ENCODE measurements around the gene CNGA3. TPM values are rescaled to one million over a fixed set of nuclear protein-coding genes. Genes with fewer than 3 reads are reported as not detected.

The CNGA3 gene
- polyA plus RNA-seq, 3 donors from 2014 or later = not detected

GRCh38 chr2:98374958-98375570, 28.8 kb downstream of the CNGA3 start:
- Mint-ChIP-seq H3K27ac (no peak overlapping the region), H3K27me3 (ENCODE audit: low read depth in 3 of 3) (peaks cover 0 to 19% (median 7%) of the 10 kb centered on the region in 3 donors), H3K4me1 (no peaks in the 10 kb centered on the region), H3K4me3 (no peak overlapping the region), H3K9me3 (no peaks in the 10 kb centered on the region), H3K36me3 (no peaks in the 10 kb centered on the region)
- DNase-seq = no peak

- Mint-ChIP-seq H3K9me3 (no peaks in the 10 kb centered on the region), H3K27me3 (ENCODE audit: low read depth in 3 of 3) (peaks cover 4 to 21% (median 10%) of the 10 kb centered on the region in 3 donors), H3K4me1 (no peaks in the 10 kb centered on the region), H3K4me3 (no peak overlapping the region), H3K27ac (no peak overlapping the region), H3K36me3 (no peaks in the 10 kb centered on the region)
- DNase-seq = no peak
These were observed 30.1 kb downstream of the CNGA3 start for GRCh38 chr2:98376301-98376910.

GRCh38 chr2:98376996-98377395, 30.7 kb downstream of the CNGA3 start:
- Mint-ChIP-seq H3K27ac (no peak overlapping the region), H3K27me3 (ENCODE audit: low read depth in 3 of 3) (peaks cover 4 to 21% (median 10%) of the 10 kb centered on the region in 3 donors), H3K4me1 (no peaks in the 10 kb centered on the region), H3K9me3 (no peaks in the 10 kb centered on the region), H3K36me3 (no peaks in the 10 kb centered on the region), H3K4me3 (no peak overlapping the region)
- no peak for DNase-seq

DNA sequence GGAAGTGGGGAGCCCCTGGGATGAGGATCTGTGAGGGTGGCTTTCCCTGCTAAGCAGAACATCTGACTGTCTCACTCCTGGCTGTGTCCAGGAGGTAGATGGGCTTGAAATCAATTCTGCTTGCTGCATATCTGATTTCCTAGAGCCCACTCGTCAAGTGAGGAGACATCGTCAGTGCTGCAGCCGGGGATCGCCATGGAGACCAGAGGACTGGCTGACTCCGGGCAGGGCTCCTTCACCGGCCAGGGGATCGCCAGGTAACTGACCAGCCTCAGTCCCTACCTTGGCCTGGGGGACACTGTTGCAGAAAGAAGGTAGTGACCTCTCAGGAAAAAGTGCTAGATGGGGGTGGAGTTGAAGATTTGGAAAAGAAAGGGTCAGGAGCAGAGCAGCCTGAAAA, 31.3 kb downstream of the CNGA3 start:
- peaks cover 4 to 18% (median 10%) of the 10 kb centered on the region in 3 donors for H3K27me3 Mint-ChIP-seq (ENCODE audit: low read depth in 3 of 3)

GRCh38 chr2:98378196-98378595, 31.9 kb downstream of the CNGA3 start:
- Mint-ChIP-seq H3K4me1 (no peaks in the 10 kb centered on the region), H3K27ac (no peak overlapping the region), H3K36me3 (no peaks in the 10 kb centered on the region), H3K27me3 (ENCODE audit: low read depth in 3 of 3) (peaks cover 4 to 18% (median 10%) of the 10 kb centered on the region in 3 donors), H3K9me3 (no peaks in the 10 kb centered on the region), H3K4me3 (no peak overlapping the region)
- no peak for DNase-seq

More for the DNA sequence above, 31.3 kb downstream of the CNGA3 start:
- Mint-ChIP-seq H3K4me1 (no peaks in the 10 kb centered on the region), H3K9me3 (no peaks in the 10 kb centered on the region), H3K4me3 (no peak overlapping the region), H3K36me3 (no peaks in the 10 kb centered on the region), H3K27ac (no peak overlapping the region)
- no peak for DNase-seq

- H3K4me3 Mint-ChIP-seq = no peak overlapping the region
These were observed 32.6 kb downstream of the CNGA3 start for GRCh38 chr2:98378901-98379300.

GRCh38 chr2:98379311-98380202, 33.3 kb downstream of the CNGA3 start:
- no peaks in the 10 kb centered on the region for H3K36me3 Mint-ChIP-seq
- no peaks in the 10 kb centered on the region for H3K9me3 Mint-ChIP-seq
- H3K4me1 Mint-ChIP-seq = no peaks in the 10 kb centered on the region
- peaks cover 5 to 12% (median 9%) of the 10 kb centered on the region in 3 donors for H3K27me3 Mint-ChIP-seq (ENCODE audit: low read depth in 3 of 3)
- no peak overlapping the region for H3K4me3 Mint-ChIP-seq
- DNase-seq = no peak
- H3K27ac Mint-ChIP-seq = no peak overlapping the region

More at GRCh38 chr2:98378901-98379300, 32.6 kb downstream of the CNGA3 start:
- no peak for DNase-seq
- Mint-ChIP-seq H3K27me3 (ENCODE audit: low read depth in 3 of 3) (peaks cover 5 to 15% (median 10%) of the 10 kb centered on the region in 3 donors), H3K27ac (no peak overlapping the region), H3K4me1 (no peaks in the 10 kb centered on the region), H3K9me3 (no peaks in the 10 kb centered on the region), H3K36me3 (no peaks in the 10 kb centered on the region)

GRCh38 chr2:98380203-98380535, 33.9 kb downstream of the CNGA3 start:
- peaks cover 5 to 12% (median 9%) of the 10 kb centered on the region in 3 donors for H3K27me3 Mint-ChIP-seq (ENCODE audit: low read depth in 3 of 3)
- no peak overlapping the region for H3K4me3 Mint-ChIP-seq

DNA sequence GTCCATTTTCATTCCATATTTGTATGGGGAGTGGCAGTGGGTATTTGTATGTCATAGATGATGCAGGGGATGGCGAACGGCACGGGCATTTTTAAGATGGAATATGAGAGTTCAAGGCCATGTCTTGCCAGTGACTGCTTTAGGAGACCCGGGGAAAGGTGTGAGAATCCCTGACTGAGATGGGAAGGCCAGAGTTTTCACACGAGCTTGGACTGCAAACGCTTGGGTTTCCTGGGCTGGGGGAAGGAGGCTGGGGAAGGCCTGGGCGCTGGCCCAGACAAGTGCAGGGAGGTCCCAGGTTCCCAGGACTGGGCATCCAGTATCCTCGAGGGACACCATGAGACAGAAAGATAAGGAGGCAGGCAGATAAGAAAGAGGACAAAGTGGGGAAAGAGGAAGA, 35.2 kb downstream of the CNGA3 start:
- H3K9me3 Mint-ChIP-seq = no peaks in the 10 kb centered on the region
- no peaks in the 10 kb centered on the region for H3K36me3 Mint-ChIP-seq
- H3K4me3 Mint-ChIP-seq = no peak overlapping the region
- no peak overlapping the region for H3K27ac Mint-ChIP-seq
- H3K27me3 Mint-ChIP-seq (ENCODE audit: low read depth in 3 of 3) = peaks cover 5 to 12% (median 6%) of the 10 kb centered on the region in 3 donors
- DNase-seq = no peak
- H3K4me1 Mint-ChIP-seq = no peaks in the 10 kb centered on the region

More at GRCh38 chr2:98380203-98380535, 33.9 kb downstream of the CNGA3 start:
- no peaks in the 10 kb centered on the region for H3K36me3 Mint-ChIP-seq
- no peak for DNase-seq
- H3K27ac Mint-ChIP-seq = no peak overlapping the region
- no peaks in the 10 kb centered on the region for H3K9me3 Mint-ChIP-seq
- no peaks in the 10 kb centered on the region for H3K4me1 Mint-ChIP-seq

DNA sequence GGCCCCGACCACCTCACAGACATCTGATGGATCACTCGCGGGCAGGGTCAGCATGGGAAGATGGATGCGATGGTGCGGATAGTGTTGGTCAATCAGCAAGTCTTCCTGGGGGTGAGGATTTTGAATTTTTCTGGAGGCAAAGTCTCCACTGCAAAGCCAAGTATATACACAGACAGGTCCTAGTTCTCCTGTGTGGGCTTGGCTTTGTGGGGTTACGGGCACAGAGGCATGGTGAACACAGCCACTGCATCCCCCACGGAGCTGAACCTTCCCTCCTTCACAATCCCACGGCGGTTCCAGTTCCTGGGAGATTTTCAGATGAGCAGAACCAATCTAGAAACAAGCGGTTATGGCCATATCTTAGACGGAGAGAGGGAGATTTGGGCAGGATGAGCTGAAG, 35.8 kb downstream of the CNGA3 start:
- H3K4me1 Mint-ChIP-seq = no peaks in the 10 kb centered on the region
- no peak for DNase-seq
- H3K36me3 Mint-ChIP-seq = no peaks in the 10 kb centered on the region
- no peaks in the 10 kb centered on the region for H3K9me3 Mint-ChIP-seq
- H3K4me3 Mint-ChIP-seq = no peak overlapping the region
- no peak overlapping the region for H3K27ac Mint-ChIP-seq
- H3K27me3 Mint-ChIP-seq (ENCODE audit: low read depth in 3 of 3) = peaks cover 5 to 12% (median 6%) of the 10 kb centered on the region in 3 donors

GRCh38 chr2:98382739-98383138, 36.5 kb downstream of the CNGA3 start:
- no peaks in the 10 kb centered on the region for H3K36me3 Mint-ChIP-seq
- no peaks in the 10 kb centered on the region for H3K4me1 Mint-ChIP-seq
- no peak for DNase-seq
- no peak overlapping the region for H3K27ac Mint-ChIP-seq
- no peak overlapping the region for H3K4me3 Mint-ChIP-seq
- H3K27me3 Mint-ChIP-seq (ENCODE audit: low read depth in 3 of 3) = peaks cover 5 to 12% (median 6%) of the 10 kb centered on the region in 3 donors
- no peaks in the 10 kb centered on the region for H3K9me3 Mint-ChIP-seq

- no peak overlapping the region for H3K4me3 Mint-ChIP-seq
- no peaks in the 10 kb centered on the region for H3K9me3 Mint-ChIP-seq
- H3K36me3 Mint-ChIP-seq = no peaks in the 10 kb centered on the region
- peaks cover 5 to 10% (median 7%) of the 10 kb centered on the region in 3 donors for H3K27me3 Mint-ChIP-seq (ENCODE audit: low read depth in 3 of 3)
- no peaks in the 10 kb centered on the region for H3K4me1 Mint-ChIP-seq
- H3K27ac Mint-ChIP-seq = no peak overlapping the region
- no peak for DNase-seq
These were observed 36.9 kb downstream of the CNGA3 start for GRCh38 chr2:98383166-98383565.

- peak; percentile 33 to 59 (median 41) for DNase-seq
- no peaks in the 10 kb centered on the region for H3K4me1 Mint-ChIP-seq
- no peak overlapping the region for H3K4me3 Mint-ChIP-seq
- H3K9me3 Mint-ChIP-seq = no peaks in the 10 kb centered on the region
- H3K36me3 Mint-ChIP-seq = no peaks in the 10 kb centered on the region
- H3K27ac Mint-ChIP-seq = no peak overlapping the region
- peaks cover 5 to 7% (median 5%) of the 10 kb centered on the region in 3 donors for H3K27me3 Mint-ChIP-seq (ENCODE audit: low read depth in 3 of 3)
These were observed 38.9 kb downstream of the CNGA3 start for GRCh38 chr2:98385050-98385699.

DNA sequence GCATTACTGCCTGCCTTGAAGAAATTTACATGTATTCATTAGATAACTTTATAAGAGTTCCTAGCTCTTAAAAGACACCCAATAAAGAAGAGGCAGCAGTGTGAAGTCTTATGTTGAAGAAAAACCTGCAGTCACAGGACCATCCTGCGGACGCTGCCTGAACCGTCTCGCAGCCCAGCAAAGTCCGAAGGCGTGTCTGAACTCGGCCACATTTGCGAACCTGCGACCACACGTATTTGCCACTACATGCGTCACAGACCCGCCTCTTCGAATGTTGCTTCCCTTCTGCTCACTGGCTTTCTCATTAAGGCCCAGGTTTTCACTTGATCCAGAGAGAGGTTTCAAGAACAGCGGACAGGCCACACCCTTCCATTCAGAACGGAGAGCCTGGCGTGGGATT, 41.2 kb downstream of the CNGA3 start:
- H3K9me3 Mint-ChIP-seq = no peaks in the 10 kb centered on the region
- DNase-seq = no peak
- H3K4me3 Mint-ChIP-seq = no peak overlapping the region
- no peak overlapping the region for H3K27ac Mint-ChIP-seq
- peaks cover 1 to 2% (median 2%) of the 10 kb centered on the region in 3 donors for H3K27me3 Mint-ChIP-seq (ENCODE audit: low read depth in 3 of 3)
- H3K4me1 Mint-ChIP-seq = no peaks in the 10 kb centered on the region
- no peaks in the 10 kb centered on the region for H3K36me3 Mint-ChIP-seq

All from immature natural killer cell (primary cell).